Caco-2 (cell line): ENCODE measurements around the gene TOB2. TPM values are rescaled to one million over a fixed set of nuclear protein-coding genes. Genes with fewer than 3 reads are reported as not detected.

Experiments
- BruUV-seq: library from RNA; stranded (reverse); fragments of 400-500 nt; replicated peaks from 2 replicates; lab custom pipeline; 2021; lab: Mats Ljungman, UMichigan
- CTCF ChIA-PET: fragments of 300-600 bp; sonication (Branson Sonifier 250); formaldehyde crosslinking; loops from one replicate; lab custom pipeline; 2022; ENCODE audit warnings: antibody characterized with exemption; lab: Charles Lee
- POLR2A ChIA-PET: fragments of 300-600 bp; sonication (Branson Sonifier 250); formaldehyde crosslinking; loops from one replicate; lab custom pipeline; 2022; ENCODE audit warnings: antibody characterized with exemption; lab: Charles Lee
- DNase-seq, 2 experiments: peaks; one replicate each; pipeline versions ENCODE4 v3.0.0 to v3.0.0-alpha.2; 2020 to 2022
- H3K27me3 ChIP-seq: replicated peaks from 2 replicates; pipeline ENCODE4 v1.6.0; 2011; ENCODE audit warnings: low read length; ENCODE audit not compliant: control insufficient read depth, insufficient read depth
- H3K36me3 ChIP-seq: 2 replicates; pipeline ENCODE4 v1.5.1; 2011; ENCODE audit warnings: low read length; ENCODE audit not compliant: control insufficient read depth, insufficient read depth
- H3K4me1 ChIP-seq: fragments of 250-450 bp; sonication (Bioruptor Pico); 2 replicates; pipeline ENCODE4 v1.5.1; 2020; ENCODE audit warnings: mild to moderate bottlenecking
- H3K4me3 ChIP-seq: 2 replicates; pipeline ENCODE4 v1.5.1; 2011; ENCODE audit warnings: low read depth, mild to moderate bottlenecking, control low read depth, low read length
- H3K9me3 ChIP-seq: fragments of 250-450 bp; sonication (Bioruptor Pico); 2 replicates; pipeline ENCODE4 v1.5.1; 2020; ENCODE audit warnings: mild to moderate bottlenecking, moderate library complexity
- H3K27ac Mint-ChIP-seq: one replicate; pipeline ENCODE4 v1.8.0; 2022; ENCODE audit warnings: mixed read lengths; ENCODE audit not compliant: unreplicated experiment
- H3K27me3 Mint-ChIP-seq: one replicate; pipeline ENCODE4 v1.8.0; 2022; ENCODE audit warnings: mixed read lengths; ENCODE audit not compliant: insufficient read depth, unreplicated experiment
- H3K36me3 Mint-ChIP-seq: one replicate; pipeline ENCODE4 v1.8.0; 2022; ENCODE audit warnings: mild to moderate bottlenecking, mixed read lengths; ENCODE audit not compliant: insufficient read depth, unreplicated experiment
- H3K4me1 Mint-ChIP-seq: one replicate; pipeline ENCODE4 v1.8.0; 2022; ENCODE audit warnings: low read depth, mixed read lengths; ENCODE audit not compliant: unreplicated experiment
- H3K4me3 Mint-ChIP-seq: one replicate; pipeline ENCODE4 v1.8.0; 2022; ENCODE audit warnings: mild to moderate bottlenecking, moderate library complexity, mixed read lengths; ENCODE audit not compliant: unreplicated experiment
- H3K9me3 Mint-ChIP-seq: one replicate; pipeline ENCODE4 v1.8.0; 2022; ENCODE audit warnings: mixed read lengths; ENCODE audit not compliant: unreplicated experiment
- CTCF ChIP-seq, 2 experiments: fragments of 200-600 bp in 1 of 2; IDR thresholded peaks; 1 replicate in 1 of 2; 2 replicates in 1 of 2; pipeline versions ENCODE4 v1.5.1 to v1.8.0; 2011 to 2022; ENCODE audit warnings: antibody characterized with exemption in 1 of 2, control low read depth in 1 of 2, inconsistent platforms in 1 of 2, low read depth in 1 of 2, low read length in 1 of 2, mild to moderate bottlenecking in 1 of 2, moderate library complexity in 1 of 2; ENCODE audit not compliant: insufficient read depth in 1 of 2, severe bottlenecking in 1 of 2, unreplicated experiment in 1 of 2
- intact Hi-C: fragments of 100-400 bp; cut with micrococcal nuclease; formaldehyde crosslinking; loops from one replicate; pipeline ENCODE4 v1.10.0; 2022; ENCODE audit not compliant: unreplicated experiment
- total RNA-seq: library from RNA; stranded (reverse); gene quantifications from 2 replicates; pipeline ENCODE4 v1.2.3, GENCODE V29; 2022

The TOB2 gene
- total RNA-seq, 1 experiment from 2014 or later: 49.0 TPM

DNA sequence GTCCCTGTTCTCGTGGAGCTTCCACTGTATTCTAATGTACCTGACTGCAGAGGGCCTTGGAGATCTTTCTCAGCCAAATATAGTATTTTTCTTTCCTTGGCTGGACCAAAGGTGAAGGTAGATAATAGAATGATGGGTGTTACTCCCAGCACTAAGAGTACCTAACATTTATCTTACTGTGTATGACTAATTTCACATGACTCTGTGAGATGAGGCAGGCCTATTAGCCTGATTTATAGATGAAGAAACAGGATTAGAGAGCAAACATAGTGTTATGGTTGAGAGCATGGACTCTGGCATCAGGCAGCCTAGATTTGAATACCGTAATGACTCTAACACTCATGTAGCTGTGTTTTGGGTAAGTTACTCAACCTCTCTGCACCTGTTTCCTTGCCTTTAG lies 25.0 kb upstream of the TOB2 start:
- TF ChIP-seq CTCF (IDR thresholded peaks at IDR 0.05; ENCODE audit: insufficient read depth in 1 of 2, low read depth in 1 of 2, low read length in 1 of 2, severe bottlenecking in 1 of 2, unreplicated experiment in 1 of 2): no peak
- Histone ChIP-seq H3K27me3 (no peaks in the 10 kb centered on the region), H3K4me1 (peaks cover 18% of the 10 kb centered on the region), H3K36me3 (no peaks in the 10 kb centered on the region; the same call in 1 of the 2 replicates), H3K9me3 (no peaks in the 10 kb centered on the region), H3K4me3 (no peak overlapping the region)
- Mint-ChIP-seq H3K9me3 (no peaks in the 10 kb centered on the region), H3K27me3 (no peaks in the 10 kb centered on the region), H3K4me1 (peaks cover 6% of the 10 kb centered on the region), H3K4me3 (no peak overlapping the region), H3K27ac (no peak overlapping the region), H3K36me3 (peaks cover 54% of the 10 kb centered on the region)
- intact Hi-C loops: no loop called here
- BruUV-seq: no TSS peak
- CTCF ChIA-PET: no interaction called here
- no peak for DNase-seq
- POLR2A ChIA-PET: no interaction called here

- Mint-ChIP-seq H3K4me1 (peaks cover 6% of the 10 kb centered on the region), H3K27me3 (no peaks in the 10 kb centered on the region), H3K4me3 (peak overlapping the region; percentile 31), H3K9me3 (no peaks in the 10 kb centered on the region), H3K27ac (no peak overlapping the region), H3K36me3 (peaks cover 60% of the 10 kb centered on the region)
- no TSS peak for BruUV-seq
- no peaks in the 10 kb centered on the region; the same call in 1 of the 2 replicates for H3K36me3 ChIP-seq
- ChIA-PET POLR2A (no interaction called here), CTCF (no interaction called here)
- no peak overlapping the region for H3K4me3 ChIP-seq
- no peaks in the 10 kb centered on the region for H3K9me3 ChIP-seq
- H3K27me3 ChIP-seq: no peaks in the 10 kb centered on the region
- DNase-seq: no peak
- peaks cover 18% of the 10 kb centered on the region for H3K4me1 ChIP-seq
- TF ChIP-seq CTCF (IDR thresholded peaks at IDR 0.05; ENCODE audit: insufficient read depth in 1 of 2, low read depth in 1 of 2, low read length in 1 of 2, severe bottlenecking in 1 of 2, unreplicated experiment in 1 of 2): no peak
- intact Hi-C loops: no loop called here
Observed at GRCh38 chr22:41470886-41471285, 24.3 kb upstream of the TOB2 start.

DNA sequence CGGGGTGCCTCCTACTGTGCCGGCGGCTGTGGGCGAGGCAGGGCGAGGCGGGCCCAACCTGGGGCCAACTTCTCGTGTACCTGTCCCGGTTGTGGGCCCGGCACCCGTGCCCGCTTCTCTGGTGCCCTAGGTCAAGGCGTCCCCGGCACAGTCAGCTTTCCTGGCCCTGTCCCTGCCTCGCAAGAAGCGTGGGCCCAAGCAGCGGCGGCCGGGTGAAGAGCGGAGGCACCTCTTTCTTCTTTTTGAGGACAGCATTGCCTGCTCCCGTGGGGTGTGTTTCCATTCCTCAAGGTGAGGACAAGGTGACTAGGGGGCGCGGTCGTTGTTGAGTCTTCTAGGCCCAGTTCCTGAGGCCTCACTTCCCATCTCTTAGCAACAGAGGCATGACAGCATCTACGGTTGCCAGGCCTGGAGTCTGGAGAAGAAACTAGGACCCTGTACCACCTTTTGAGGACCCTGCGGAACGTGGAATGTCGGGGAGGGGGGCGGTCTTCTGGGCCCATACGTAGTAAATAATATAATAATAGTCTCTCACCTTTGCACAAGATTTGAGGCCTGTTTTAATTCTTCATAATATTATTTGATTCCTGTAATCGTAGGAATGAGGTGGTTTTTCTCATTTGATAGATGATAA lies 22.7 kb upstream of the TOB2 start:
- peaks cover 6% of the 10 kb centered on the region for H3K4me1 Mint-ChIP-seq
- POLR2A ChIA-PET: interaction anchor here (0.7 to 1.8 kb wide), 12 partner anchors 9 to 168 kb away, joined by 3 to 122 read pairs (median 4); partner anchors contain the start of genes PMM1, TEF, TOB2 and XRCC6
- peaks cover 18% of the 10 kb centered on the region for H3K4me1 ChIP-seq
- H3K36me3 ChIP-seq: peaks cover 2% of the 10 kb centered on the region
- CTCF ChIA-PET: interaction anchor here (0.8 to 2.2 kb wide), 4 partner anchors 23 to 74 kb away, joined by 3 to 13 read pairs (median 8); partner anchors contain the start of genes POLR3H and TOB2
- H3K9me3 ChIP-seq: no peaks in the 10 kb centered on the region
- intact Hi-C loops: no loop called here
- H3K4me3 ChIP-seq: peak overlapping the region; percentile 96
- peaks cover 70% of the 10 kb centered on the region for H3K36me3 Mint-ChIP-seq
- TF ChIP-seq CTCF (IDR thresholded peaks at IDR 0.05; ENCODE audit: insufficient read depth in 1 of 2, low read depth in 1 of 2, low read length in 1 of 2, severe bottlenecking in 1 of 2, unreplicated experiment in 1 of 2): no peak
- H3K4me3 Mint-ChIP-seq: peak overlapping the region; percentile 92
- no peaks in the 10 kb centered on the region for H3K9me3 Mint-ChIP-seq
- BruUV-seq: no TSS peak
- peak in 1 of 2 experiments; percentile 54 for DNase-seq
- no peaks in the 10 kb centered on the region for H3K27me3 Mint-ChIP-seq
- no peaks in the 10 kb centered on the region for H3K27me3 ChIP-seq
- H3K27ac Mint-ChIP-seq: peak overlapping the region; percentile 100
